SK-N-SH treated with all-trans-retinoic acid at 6 μM for 48 hours (cell line): ENCODE measurements around the gene ADAP1.

Source experiments
- ATAC-seq: fragments of 200-7000 bp; cut with Tn5 transposase; 3 replicates; pipeline ENCODE4 v1.9.1; 2020; ENCODE audit warnings: mild to moderate bottlenecking, moderate library complexity
- ARNTL ChIP-seq: fragments of 450-650 bp; formaldehyde crosslinking; IDR thresholded peaks from 2 replicates; pipeline ENCODE4 v1.5.0; 2020; ENCODE audit warnings: low read depth, mild to moderate bottlenecking, moderate library complexity, borderline replicate concordance
- BACH2 ChIP-seq: fragments of 250-450 bp; sonication (Bioruptor Pico); IDR thresholded peaks from 2 replicates; pipeline ENCODE4 v1.9.0; 2021; ENCODE audit warnings: mild to moderate bottlenecking, borderline replicate concordance
- CSDC2 ChIP-seq: fragments of 250-450 bp; sonication (Bioruptor Pico); IDR thresholded peaks from 2 replicates; pipeline ENCODE4 v1.5.0; 2020; ENCODE audit warnings: mild to moderate bottlenecking, moderate library complexity
- ESRRG ChIP-seq: fragments of 250-450 bp; sonication (Bioruptor Pico); IDR thresholded peaks from 2 replicates; pipeline ENCODE4 v1.6.1; 2021; ENCODE audit warnings: mild to moderate bottlenecking
- GLIS3 ChIP-seq: fragments of 250-450 bp; sonication (Bioruptor Pico); IDR thresholded peaks from 2 replicates; pipeline ENCODE4 v1.5.0; 2020; ENCODE audit warnings: mild to moderate bottlenecking, moderate library complexity
- ISL1 ChIP-seq: fragments of 250-450 bp; sonication (Bioruptor Pico); IDR thresholded peaks from 2 replicates; pipeline ENCODE4 v2.1.2; 2022; ENCODE audit warnings: mild to moderate bottlenecking, moderate library complexity
- OSR1 ChIP-seq: fragments of 250-450 bp; sonication (Bioruptor Pico); IDR thresholded peaks from 2 replicates; pipeline ENCODE4 v1.8.0; 2022; ENCODE audit warnings: moderate library complexity, mild to moderate bottlenecking, inconsistent platforms
- PPARA ChIP-seq: fragments of 250-450 bp; sonication (Bioruptor Pico); IDR thresholded peaks from 2 replicates; pipeline ENCODE4 v1.5.0; 2020; ENCODE audit warnings: mild to moderate bottlenecking, borderline replicate concordance
- RARB ChIP-seq: fragments of 250-450 bp; sonication (Bioruptor Pico); IDR thresholded peaks from 2 replicates; pipeline ENCODE4 v1.8.0; 2021; ENCODE audit warnings: mild to moderate bottlenecking, moderate library complexity
- SNAI2 ChIP-seq: fragments of 250-450 bp; sonication (Bioruptor Pico); IDR thresholded peaks from 2 replicates; pipeline ENCODE4 v1.5.0; 2020; ENCODE audit warnings: mild to moderate bottlenecking, moderate library complexity
- TCF4 ChIP-seq: fragments of 250-450 bp; sonication (Bioruptor Pico); IDR thresholded peaks from 2 replicates; pipeline ENCODE4 v1.8.0; 2021; ENCODE audit warnings: mild to moderate bottlenecking, moderate library complexity, borderline replicate concordance
- TOX ChIP-seq: fragments of 250-450 bp; sonication (Bioruptor Pico); IDR thresholded peaks from 2 replicates; pipeline ENCODE4 v1.8.0; 2021; ENCODE audit warnings: mild to moderate bottlenecking, moderate library complexity, borderline replicate concordance
- ZC3H10 ChIP-seq: fragments of 250-450 bp; sonication (Bioruptor Pico); IDR thresholded peaks from 2 replicates; pipeline ENCODE4 v1.5.1; 2021; ENCODE audit warnings: mild to moderate bottlenecking, moderate library complexity
- ZFP3 ChIP-seq: fragments of 250-450 bp; sonication (Bioruptor Pico); IDR thresholded peaks from 2 replicates; pipeline ENCODE4 v1.5.0; 2020; ENCODE audit warnings: mild to moderate bottlenecking, moderate library complexity
- ZFP30 ChIP-seq: fragments of 450-650 bp; formaldehyde crosslinking; IDR thresholded peaks from 2 replicates; pipeline ENCODE4 v1.5.0; 2022; ENCODE audit warnings: mild to moderate bottlenecking, moderate library complexity
- ZNF565 ChIP-seq: fragments of 450-650 bp; formaldehyde crosslinking; conservative IDR thresholded peaks from 2 replicates; pipeline ENCODE4 v1.5.0; 2020; ENCODE audit warnings: low read depth, mild to moderate bottlenecking, moderate library complexity
- ZNF70 ChIP-seq: fragments of 450-650 bp; formaldehyde crosslinking; IDR thresholded peaks from 2 replicates; pipeline ENCODE4 v1.5.0; 2020; ENCODE audit warnings: mild to moderate bottlenecking, moderate library complexity
- ZNF8 ChIP-seq: fragments of 450-650 bp; formaldehyde crosslinking; IDR thresholded peaks from 2 replicates; pipeline ENCODE4 v1.5.0; 2020; ENCODE audit warnings: mild to moderate bottlenecking, moderate library complexity
- TF ChIP-seq, protein P1 (sequence below): fragments of 250-450 bp; sonication (Bioruptor Pico); IDR thresholded peaks from 2 replicates; pipeline ENCODE4 v1.8.0; 2021; ENCODE audit warnings: low read depth, mild to moderate bottlenecking, moderate library complexity, borderline replicate concordance
- TF ChIP-seq, protein P2 (sequence below): fragments of 250-450 bp; sonication (Bioruptor Pico); IDR thresholded peaks from 2 replicates; pipeline ENCODE4 v1.8.0; 2020; ENCODE audit warnings: mild to moderate bottlenecking, moderate library complexity, borderline replicate concordance
- TF ChIP-seq, protein P3 (sequence below): fragments of 250-450 bp; sonication (Bioruptor Pico); IDR thresholded peaks from 2 replicates; pipeline ENCODE4 v1.5.1; 2021; ENCODE audit warnings: mild to moderate bottlenecking, moderate library complexity
- TF ChIP-seq, protein P4 (sequence below): fragments of 250-450 bp; sonication (Bioruptor Pico); IDR thresholded peaks from 2 replicates; pipeline ENCODE4 v1.5.0; 2020; ENCODE audit warnings: mild to moderate bottlenecking, moderate library complexity
- TF ChIP-seq, protein P5 (sequence below): fragments of 250-450 bp; sonication (Bioruptor Pico); IDR thresholded peaks from 2 replicates; pipeline ENCODE4 v1.5.1; 2020; ENCODE audit warnings: low read depth, mild to moderate bottlenecking, moderate library complexity

ADAP1 gene

DNA sequence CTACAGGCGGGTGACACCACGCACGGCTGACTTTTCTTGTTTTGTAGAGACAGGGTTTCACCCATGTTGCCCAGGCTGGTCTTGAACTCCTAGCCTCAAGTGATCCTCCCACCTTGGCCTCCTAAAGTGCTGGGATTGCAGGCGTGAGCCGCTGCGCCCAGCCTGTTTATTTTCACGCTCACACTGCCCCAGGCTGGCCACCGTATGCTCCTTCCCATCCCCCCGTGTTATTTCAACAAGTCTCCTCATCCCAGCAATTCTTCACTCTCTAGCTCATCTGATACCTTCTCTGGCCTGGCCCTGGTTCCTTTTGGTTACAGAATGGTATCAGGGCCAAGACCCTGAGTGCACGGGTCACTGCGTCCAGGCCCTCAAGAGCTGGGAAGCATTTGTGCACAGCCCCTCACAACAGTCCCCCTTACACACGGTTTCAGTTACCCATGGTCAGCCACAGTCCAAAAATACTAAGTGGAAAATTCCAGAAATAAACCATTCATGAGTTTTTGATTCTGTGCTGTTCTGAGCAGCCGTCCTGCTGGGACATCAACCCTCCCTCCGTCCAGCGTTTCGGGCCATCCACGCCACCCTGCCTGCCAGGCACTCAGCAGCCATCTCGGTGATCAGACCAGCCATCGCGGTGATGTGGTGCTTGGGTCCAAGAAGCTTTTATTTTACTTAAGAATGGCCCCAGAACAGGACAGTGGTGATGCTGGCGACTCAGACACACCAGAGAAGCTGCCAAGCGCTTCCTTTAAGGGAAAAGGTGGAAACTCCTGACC, 12.0 kb upstream of the ADAP1 start:
- TF ChIP-seq ISL1 (CRISPR knock-in tag): no peak
- no peak for TF ChIP-seq ARNTL (CRISPR knock-in tag)
- no peak for TF ChIP-seq TCF4 (CRISPR knock-in tag)
- no peak for TF ChIP-seq CSDC2 (CRISPR knock-in tag)
- no peak for TF ChIP-seq PPARA (CRISPR knock-in tag)
- ATAC-seq: no peak

DNA sequence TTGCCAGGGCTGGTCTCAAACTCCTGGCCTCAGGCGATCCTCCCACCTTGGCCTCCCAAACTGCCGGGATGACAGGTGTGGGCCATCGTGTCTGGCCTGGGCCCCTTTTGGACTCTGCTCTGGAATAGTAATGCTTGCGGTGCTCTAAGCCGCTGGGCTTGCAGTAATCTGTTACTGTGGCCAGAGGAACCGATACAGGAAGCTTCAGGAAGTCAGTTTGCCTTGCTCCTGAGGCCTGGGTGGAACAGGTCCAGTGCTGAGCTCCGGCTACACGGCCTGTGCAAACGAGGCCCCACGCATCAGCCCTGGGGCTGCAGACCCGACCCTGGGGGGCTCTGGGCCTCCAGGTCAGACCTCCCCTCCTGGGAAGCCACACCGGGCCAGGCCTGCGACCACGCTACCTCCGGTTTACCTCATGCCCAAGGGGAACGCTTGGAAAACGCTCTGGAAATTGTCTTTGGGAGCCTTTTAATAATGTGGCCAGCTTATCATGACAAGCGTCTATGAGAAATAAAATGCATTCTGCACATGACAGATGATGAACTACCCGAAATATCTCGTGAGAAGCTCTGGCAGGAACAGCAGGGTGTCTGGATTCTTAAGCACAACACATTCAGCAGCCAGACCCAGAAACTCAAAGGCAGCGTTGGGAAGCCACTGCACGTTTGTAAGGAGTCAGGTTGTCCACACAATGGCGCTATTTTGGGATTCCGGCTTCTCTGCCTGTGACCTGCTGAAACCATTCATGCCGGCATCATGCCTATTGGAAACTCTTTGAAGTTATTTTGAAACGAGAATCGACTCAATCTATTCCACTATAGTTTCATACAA, 10.1 kb upstream of the ADAP1 start:
- TF ChIP-seq ZFP30: no peak
- TF ChIP-seq ZNF70 (CRISPR knock-in tag): no peak
- 0 out of 2 replicates have a peak, but pooled peaks have one; percentile 76 for TF ChIP-seq CSDC2 (CRISPR knock-in tag)
- TF ChIP-seq, protein P1, sequence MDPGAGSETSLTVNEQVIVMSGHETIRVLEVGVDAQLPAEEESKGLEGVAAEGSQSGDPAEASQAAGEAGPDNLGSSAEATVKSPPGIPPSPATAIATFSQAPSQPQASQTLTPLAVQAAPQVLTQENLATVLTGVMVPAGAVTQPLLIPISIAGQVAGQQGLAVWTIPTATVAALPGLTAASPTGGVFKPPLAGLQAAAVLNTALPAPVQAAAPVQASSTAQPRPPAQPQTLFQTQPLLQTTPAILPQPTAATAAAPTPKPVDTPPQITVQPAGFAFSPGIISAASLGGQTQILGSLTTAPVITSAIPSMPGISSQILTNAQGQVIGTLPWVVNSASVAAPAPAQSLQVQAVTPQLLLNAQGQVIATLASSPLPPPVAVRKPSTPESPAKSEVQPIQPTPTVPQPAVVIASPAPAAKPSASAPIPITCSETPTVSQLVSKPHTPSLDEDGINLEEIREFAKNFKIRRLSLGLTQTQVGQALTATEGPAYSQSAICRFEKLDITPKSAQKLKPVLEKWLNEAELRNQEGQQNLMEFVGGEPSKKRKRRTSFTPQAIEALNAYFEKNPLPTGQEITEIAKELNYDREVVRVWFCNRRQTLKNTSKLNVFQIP (CRISPR knock-in tag): no peak
- peak; percentile 90 for TF ChIP-seq TCF4 (CRISPR knock-in tag)
- no peak for TF ChIP-seq TOX (CRISPR knock-in tag)
- TF ChIP-seq BACH2 (CRISPR knock-in tag): no peak
- TF ChIP-seq PPARA (CRISPR knock-in tag): no peak
- TF ChIP-seq ZNF565 (CRISPR knock-in tag): no peak
- TF ChIP-seq, protein P2, sequence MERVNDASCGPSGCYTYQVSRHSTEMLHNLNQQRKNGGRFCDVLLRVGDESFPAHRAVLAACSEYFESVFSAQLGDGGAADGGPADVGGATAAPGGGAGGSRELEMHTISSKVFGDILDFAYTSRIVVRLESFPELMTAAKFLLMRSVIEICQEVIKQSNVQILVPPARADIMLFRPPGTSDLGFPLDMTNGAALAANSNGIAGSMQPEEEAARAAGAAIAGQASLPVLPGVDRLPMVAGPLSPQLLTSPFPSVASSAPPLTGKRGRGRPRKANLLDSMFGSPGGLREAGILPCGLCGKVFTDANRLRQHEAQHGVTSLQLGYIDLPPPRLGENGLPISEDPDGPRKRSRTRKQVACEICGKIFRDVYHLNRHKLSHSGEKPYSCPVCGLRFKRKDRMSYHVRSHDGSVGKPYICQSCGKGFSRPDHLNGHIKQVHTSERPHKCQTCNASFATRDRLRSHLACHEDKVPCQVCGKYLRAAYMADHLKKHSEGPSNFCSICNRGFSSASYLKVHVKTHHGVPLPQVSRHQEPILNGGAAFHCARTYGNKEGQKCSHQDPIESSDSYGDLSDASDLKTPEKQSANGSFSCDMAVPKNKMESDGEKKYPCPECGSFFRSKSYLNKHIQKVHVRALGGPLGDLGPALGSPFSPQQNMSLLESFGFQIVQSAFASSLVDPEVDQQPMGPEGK (CRISPR knock-in tag): no peak
- TF ChIP-seq ARNTL (CRISPR knock-in tag): no peak
- TF ChIP-seq SNAI2 (CRISPR knock-in tag): no peak
- TF ChIP-seq, protein P3, sequence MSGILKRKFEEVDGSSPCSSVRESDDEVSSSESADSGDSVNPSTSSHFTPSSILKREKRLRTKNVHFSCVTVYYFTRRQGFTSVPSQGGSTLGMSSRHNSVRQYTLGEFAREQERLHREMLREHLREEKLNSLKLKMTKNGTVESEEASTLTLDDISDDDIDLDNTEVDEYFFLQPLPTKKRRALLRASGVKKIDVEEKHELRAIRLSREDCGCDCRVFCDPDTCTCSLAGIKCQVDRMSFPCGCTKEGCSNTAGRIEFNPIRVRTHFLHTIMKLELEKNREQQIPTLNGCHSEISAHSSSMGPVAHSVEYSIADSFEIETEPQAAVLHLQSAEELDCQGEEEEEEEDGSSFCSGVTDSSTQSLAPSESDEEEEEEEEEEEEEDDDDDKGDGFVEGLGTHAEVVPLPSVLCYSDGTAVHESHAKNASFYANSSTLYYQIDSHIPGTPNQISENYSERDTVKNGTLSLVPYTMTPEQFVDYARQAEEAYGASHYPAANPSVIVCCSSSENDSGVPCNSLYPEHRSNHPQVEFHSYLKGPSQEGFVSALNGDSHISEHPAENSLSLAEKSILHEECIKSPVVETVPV (CRISPR knock-in tag): 0 out of 2 replicates have a peak, but pooled peaks have one; percentile 41
- TF ChIP-seq ZNF8 (CRISPR knock-in tag): no peak
- peak; percentile 28; the same call in 1 of the 2 replicates for TF ChIP-seq ESRRG (CRISPR knock-in tag)
- peak; percentile 61 for TF ChIP-seq ISL1 (CRISPR knock-in tag)
- TF ChIP-seq, protein P4, sequence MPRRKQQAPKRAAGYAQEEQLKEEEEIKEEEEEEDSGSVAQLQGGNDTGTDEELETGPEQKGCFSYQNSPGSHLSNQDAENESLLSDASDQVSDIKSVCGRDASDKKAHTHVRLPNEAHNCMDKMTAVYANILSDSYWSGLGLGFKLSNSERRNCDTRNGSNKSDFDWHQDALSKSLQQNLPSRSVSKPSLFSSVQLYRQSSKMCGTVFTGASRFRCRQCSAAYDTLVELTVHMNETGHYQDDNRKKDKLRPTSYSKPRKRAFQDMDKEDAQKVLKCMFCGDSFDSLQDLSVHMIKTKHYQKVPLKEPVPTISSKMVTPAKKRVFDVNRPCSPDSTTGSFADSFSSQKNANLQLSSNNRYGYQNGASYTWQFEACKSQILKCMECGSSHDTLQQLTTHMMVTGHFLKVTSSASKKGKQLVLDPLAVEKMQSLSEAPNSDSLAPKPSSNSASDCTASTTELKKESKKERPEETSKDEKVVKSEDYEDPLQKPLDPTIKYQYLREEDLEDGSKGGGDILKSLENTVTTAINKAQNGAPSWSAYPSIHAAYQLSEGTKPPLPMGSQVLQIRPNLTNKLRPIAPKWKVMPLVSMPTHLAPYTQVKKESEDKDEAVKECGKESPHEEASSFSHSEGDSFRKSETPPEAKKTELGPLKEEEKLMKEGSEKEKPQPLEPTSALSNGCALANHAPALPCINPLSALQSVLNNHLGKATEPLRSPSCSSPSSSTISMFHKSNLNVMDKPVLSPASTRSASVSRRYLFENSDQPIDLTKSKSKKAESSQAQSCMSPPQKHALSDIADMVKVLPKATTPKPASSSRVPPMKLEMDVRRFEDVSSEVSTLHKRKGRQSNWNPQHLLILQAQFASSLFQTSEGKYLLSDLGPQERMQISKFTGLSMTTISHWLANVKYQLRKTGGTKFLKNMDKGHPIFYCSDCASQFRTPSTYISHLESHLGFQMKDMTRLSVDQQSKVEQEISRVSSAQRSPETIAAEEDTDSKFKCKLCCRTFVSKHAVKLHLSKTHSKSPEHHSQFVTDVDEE (CRISPR knock-in tag): peak; percentile 85
- TF ChIP-seq, protein P5, sequence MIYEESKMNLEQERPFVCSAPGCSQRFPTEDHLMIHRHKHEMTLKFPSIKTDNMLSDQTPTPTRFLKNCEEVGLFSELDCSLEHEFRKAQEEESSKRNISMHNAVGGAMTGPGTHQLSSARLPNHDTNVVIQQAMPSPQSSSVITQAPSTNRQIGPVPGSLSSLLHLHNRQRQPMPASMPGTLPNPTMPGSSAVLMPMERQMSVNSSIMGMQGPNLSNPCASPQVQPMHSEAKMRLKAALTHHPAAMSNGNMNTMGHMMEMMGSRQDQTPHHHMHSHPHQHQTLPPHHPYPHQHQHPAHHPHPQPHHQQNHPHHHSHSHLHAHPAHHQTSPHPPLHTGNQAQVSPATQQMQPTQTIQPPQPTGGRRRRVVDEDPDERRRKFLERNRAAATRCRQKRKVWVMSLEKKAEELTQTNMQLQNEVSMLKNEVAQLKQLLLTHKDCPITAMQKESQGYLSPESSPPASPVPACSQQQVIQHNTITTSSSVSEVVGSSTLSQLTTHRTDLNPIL: peak; percentile 54; the same call in 1 of the 2 replicates
- no peak for TF ChIP-seq OSR1
- 0 out of 2 replicates have a peak, but pooled peaks have one; percentile 9 for TF ChIP-seq GLIS3 (CRISPR knock-in tag)
- no peak for TF ChIP-seq ZC3H10 (CRISPR knock-in tag)
- TF ChIP-seq ZFP3: 0 out of 2 replicates have a peak, but pooled peaks have one; percentile 40
- TF ChIP-seq RARB (CRISPR knock-in tag): no peak
- peak; percentile 66 for ATAC-seq
